OCI-M2 (cell line): Measurements from ENCODE around the gene TEX11.
"Not testable (repeated sequence)": the region's sequence is repeated elsewhere in the genome, so short reads cannot be mapped to it uniquely, and the experiment has no call there.

Experiments
- DNase-seq: peaks from one replicate; lab custom pipeline; 2025; ENCODE audit not compliant: unreplicated experiment; lab: John Stamatoyannopoulos, UW

The TEX11 gene

GRCh38 chrX:70613295-70613694 lies 295.2 kb downstream of the TEX11 start:
- no peak for DNase-seq

DNA sequence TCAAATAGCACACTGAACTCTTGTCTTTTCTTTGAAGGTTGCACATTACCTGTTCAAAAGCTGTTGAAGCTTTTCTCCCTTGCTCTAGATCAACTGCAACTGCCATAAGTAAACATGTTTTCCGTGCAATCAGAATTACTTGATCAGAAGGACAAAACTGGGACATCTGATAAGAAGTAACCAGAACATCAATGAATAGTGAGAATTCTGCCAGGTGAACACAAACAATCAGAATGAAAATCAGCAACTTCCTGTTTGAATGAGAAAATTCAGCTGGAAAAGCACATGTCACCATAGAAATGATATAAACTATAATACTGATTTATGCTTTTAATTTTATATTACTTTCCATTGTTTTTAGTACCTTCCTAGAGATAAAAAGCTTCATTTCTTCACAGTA lies 303.2 kb downstream of the TEX11 start:
- DNase-seq: no peak

DNA sequence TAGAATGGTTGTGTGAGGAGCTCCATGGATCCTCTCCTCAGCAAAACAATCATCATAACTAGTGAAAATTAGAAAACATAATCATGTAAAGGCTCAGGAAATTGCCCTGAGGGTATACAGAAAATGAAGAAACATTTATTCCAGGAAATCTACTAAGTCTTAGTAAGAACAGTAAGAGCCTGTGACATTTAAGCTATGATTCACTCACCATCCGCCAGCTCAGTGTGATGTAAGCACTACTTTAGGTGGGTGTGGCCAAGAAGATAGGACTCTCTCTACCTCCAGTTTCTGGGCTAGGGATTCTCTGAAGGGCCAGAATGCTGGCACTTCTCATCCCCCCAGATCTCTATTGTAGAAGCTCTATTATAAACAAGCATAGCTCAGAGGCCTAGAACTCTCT lies 316.4 kb downstream of the TEX11 start:
- DNase-seq: no peak

DNA sequence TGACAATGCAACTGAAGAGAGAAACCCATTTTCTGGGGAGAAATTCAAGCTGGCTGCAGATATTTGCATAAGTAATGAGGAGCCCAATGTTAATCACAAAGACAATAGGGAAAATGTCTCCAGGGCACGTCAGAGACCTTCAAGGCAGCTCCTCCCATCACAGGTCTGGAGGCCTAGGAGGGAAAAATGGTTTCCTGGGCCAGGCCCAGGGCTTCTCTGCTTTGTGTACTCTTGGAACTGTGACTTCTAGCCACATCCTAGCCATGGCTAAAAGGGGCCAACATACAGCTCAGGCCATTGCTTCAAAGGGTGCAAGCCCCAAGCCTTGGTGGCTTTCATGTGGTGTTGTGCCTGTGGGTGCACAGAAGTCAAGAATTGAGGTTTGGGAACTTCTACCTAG lies 321.4 kb downstream of the TEX11 start:
- not testable (repeated sequence) for DNase-seq

DNA sequence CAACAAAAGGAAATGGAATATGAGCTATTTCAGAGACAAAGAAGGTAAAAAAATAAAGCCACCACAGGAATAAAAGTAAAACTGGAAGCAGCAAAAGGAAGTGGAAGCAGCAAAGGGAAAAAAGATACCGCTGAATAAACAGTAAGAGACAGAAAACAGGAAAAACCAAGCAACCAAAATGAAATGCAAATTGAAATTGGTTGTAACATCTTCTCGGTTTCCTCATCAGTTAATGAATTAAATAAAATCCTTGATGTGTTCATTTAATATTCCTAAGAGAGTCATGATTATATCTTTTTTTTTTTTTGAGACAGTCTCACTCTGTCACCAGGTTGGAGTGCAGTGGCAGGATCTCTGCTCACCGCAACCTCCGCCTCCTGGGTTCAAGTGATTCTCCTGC lies 331.1 kb downstream of the TEX11 start:
- no peak for DNase-seq

GRCh38 chrX:70569922-70570576 lies 338.5 kb downstream of the TEX11 start:
- not testable (repeated sequence) for DNase-seq

- no peak for DNase-seq
Observed at GRCh38 chrX:70554948-70555347, 353.6 kb downstream of the TEX11 start.

DNA sequence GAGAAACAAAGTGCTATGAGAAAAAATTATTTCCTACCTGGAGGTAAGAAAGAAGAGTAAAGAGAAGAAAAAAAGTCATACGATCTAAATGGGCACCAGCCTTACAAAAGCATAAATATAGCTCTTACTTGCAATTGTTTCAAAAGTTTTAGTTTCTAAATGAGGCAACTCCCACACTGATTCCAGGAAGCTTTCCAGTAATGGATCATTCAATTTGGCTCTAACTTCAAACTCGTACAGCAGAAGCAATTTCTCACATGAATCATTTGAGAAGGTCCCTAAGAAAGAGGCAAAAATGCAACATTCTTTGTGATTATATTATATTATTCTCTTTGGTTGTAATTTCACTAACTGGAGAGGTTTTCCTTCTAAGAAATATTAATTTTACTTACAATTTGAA lies 354.0 kb downstream of the TEX11 start:
- no peak for DNase-seq

DNA sequence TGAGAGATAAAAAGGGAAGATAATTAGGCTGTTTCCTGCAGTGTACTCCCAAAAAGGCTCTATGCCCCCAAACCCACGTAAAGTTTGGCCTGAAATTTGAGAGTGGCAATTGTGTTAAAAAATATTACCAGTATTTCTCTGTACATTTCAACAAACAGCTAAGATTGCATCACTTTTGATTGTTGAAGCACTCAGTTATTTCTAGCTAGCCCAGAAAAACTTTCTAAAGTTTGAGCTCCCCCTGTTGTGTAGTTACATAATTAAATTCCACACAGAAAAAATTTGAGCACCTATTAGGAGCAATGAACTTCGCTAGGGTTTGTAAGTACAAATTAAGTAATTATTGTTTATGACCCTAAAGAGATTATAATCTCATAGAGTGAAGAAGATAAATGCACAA lies 354.4 kb downstream of the TEX11 start:
- no peak for DNase-seq

DNA sequence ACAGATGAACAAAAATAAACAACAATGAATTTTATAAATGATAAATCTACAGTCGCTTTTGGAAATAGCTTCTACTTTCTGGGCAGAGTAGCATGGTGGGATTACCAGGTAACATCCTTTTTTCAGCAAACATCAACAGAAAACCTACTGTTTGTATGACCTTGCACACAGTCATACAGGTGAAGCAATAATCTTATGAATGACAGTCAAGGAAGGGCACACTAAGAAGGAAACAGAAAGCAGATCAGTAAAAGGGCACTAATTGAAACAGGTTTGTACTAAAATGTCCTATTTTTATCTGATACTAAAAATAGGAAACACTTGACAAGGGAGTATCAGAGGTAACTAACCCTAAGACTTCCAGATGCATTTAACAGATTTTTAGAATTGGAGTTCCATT lies 355.0 kb downstream of the TEX11 start:
- DNase-seq: no peak

GRCh38 chrX:70552130-70552704 lies 356.3 kb downstream of the TEX11 start:
- DNase-seq: no peak

DNA sequence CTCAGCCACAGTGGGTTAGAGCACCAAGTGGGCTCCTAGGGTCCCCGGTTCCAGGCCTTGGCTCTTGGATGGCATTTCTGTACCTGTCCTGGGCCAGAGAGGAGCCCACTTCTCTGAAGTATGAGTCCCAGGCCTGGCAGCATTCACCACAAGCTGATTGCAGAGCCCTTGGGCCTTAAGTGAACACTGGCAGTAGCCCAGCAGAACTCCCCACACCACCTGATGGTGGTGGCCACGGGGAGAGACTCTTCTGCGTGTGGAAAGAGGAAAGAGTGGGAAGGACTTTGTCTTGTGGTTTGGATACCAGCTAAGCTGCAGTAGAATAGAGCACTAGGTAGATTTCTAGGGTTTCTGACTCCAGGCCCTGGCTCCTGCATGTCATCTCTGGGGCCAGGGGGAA lies 359.1 kb downstream of the TEX11 start:
- DNase-seq: no peak

DNA sequence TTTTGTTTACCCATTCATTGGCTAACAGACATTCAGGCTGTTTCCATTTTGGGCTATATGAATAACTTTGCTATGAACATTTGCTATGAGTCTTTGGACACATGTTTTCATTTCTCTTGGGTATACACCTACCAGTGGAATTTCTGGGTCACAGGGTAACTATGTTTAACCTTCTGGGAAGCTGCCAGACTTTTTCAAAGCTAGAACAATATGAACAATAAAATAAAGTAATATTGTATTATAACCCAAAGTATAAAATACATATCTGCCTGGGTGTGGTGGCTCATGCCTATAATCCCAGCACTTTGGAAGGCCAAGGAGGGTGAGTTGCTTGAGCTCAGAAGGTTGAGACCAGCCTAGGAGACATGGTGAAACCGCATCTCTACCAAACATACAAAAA lies 373.3 kb downstream of the TEX11 start:
- DNase-seq: no peak

DNA sequence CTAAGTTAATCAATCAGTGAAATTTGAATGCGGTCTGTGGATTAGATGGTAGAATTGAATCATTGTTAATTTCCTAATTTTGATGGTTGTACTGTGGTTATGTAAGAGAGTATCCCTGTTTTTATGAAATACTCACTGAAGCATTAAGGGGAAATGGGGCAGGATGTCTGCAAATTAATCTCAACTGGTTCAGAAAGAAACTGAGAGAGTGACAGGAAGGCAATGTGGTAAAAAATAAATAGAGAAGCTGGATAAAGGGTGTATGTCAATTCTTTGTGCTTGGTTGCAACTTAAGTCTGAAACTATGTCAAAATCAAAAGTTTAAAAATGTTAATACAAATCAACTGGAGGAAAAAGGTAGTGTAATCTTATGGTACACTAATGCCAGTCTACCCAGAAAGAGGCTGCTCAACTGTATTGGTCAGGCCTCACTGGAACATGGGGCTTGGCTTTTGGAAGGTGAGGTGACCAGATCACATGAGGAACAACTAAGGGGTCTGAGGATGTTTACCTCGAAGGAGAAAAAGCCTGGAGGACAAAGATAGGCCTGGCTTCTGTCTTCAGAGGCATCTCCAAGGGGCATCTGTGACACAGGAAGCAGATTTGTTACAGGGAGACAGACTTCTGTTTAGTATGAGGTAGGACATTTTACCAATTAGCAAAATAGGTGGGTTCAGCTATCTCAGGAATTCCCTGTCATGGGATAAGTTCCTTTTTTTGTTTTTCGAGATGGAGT lies 380.7 kb downstream of the TEX11 start:
- no peak for DNase-seq

DNA sequence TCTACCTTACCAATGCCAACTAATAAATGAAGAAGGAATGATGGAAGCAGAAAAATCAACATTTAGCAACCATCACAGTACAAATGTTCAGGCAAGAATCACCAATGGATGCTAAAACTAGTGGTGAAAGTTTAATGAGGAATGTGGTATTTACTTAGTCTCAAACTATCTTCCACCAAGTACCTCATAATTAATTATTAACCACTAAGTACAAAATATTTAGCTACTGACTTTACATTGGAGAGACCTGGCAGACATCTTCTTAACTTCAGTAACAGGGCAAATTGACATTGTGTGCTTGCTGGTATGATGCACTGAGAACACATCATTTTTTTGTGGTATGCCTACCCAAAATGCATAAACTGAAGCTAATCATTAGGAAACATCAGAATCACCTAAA lies 381.5 kb downstream of the TEX11 start:
- DNase-seq: no peak

- no peak for DNase-seq
Observed at GRCh38 chrX:70525733-70526132, 382.8 kb downstream of the TEX11 start.

DNA sequence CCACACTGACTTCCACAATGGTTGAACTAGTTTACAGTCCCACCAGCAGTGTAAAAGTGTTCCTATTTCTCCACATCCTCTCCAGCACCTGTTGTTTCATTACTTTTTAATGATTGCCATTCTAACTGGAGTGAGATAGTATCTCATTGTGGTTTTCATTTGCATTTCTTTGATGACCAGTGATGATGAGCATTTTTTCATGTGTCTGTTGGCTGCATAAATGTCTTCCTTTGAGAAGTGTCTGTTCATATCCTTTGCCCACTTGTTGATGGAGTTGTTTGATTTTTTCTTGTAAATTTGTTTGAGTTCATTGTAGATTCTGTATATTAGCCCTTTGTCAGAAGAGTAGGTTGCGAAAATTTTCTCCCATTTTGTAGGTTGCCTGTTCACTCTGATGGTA lies 392.8 kb downstream of the TEX11 start:
- not testable (repeated sequence) for DNase-seq

DNA sequence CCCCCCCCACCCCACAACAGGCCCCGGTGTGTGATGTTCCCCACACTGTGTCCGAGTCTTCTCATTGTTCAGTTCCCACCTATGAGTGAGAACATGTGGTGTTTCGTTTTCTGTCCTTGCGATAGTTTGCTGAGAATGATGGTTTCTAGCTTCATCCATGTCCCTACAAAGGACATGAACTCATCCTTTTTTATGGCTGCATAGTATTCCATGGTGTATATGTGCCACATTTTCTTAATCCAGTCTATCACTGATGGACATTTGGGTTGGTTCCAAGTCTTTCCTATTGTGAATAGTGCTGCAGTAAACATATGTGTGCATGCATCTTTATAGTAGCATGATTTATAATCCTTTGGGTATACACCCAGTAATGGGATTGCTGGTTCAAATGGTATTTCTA lies 393.2 kb downstream of the TEX11 start:
- not testable (repeated sequence) for DNase-seq

DNA sequence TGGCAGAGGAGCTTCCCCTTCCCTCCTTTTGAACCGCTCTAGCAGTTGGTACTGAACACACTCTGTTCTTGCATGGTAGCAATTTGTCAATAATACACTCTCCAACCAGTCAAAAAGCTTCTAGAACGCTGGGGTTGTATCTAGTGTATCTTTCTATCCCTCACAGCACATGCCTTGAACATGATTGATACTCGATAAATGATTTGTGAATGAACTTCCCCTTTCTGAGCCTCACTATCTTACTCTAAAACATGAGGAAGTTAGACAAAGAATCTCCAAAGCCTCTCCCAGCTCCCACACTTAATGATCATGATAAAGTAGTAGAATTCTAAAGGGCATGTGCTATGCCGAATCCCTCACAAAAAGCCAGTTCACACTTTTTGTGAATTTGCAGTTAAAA lies 399.4 kb downstream of the TEX11 start:
- DNase-seq: no peak

- DNase-seq: no peak
Observed at GRCh38 chrX:70508296-70508911, 400.1 kb downstream of the TEX11 start.

GRCh38 chrX:70505451-70505841 lies 403.1 kb downstream of the TEX11 start:
- DNase-seq: no peak
